ENCODE data around the gene EPHB1. TPM values are rescaled to one million over a fixed set of nuclear protein-coding genes. Genes with fewer than 3 reads are reported as not detected.

Gene EPHB1
- total RNA-seq, 1 experiment from 2014 or later = 7.0 TPM

- TF ChIP-seq ATF6 (CRISPR knock-in tag; IDR thresholded peaks at IDR 0.05) = no peak
- TF ChIP-seq E2F1 (CRISPR knock-in tag; IDR thresholded peaks at IDR 0.05) = no peak
- TF ChIP-seq USF1 (CRISPR knock-in tag; IDR thresholded peaks at IDR 0.05) = no peak
- no peak for TF ChIP-seq SOX15 (CRISPR knock-in tag; IDR thresholded peaks at IDR 0.05)
- no peak for TF ChIP-seq HMGA2 (CRISPR knock-in tag; IDR thresholded peaks at IDR 0.05)
These were observed 396.6 kb downstream of the EPHB1 start (continued) for GRCh38 chr3:135191708-135192107.

- Mint-ChIP-seq H3K36me3 (no peaks in the 10 kb centered on the region), H3K4me1 (peaks cover 19% of the 10 kb centered on the region), H3K4me3 (no peak overlapping the region), H3K27me3 (ENCODE audit: low read depth) (no peaks in the 10 kb centered on the region), H3K27ac (no peak overlapping the region), H3K9me3 (0 out of 2 replicates have a peak, but pooled peaks cover 3% of the 10 kb centered on the region)
- ATAC-seq (no peak), DNase-seq (ENCODE audit: low spot score) (no peak)
- CTCF ChIA-PET = no interaction called here
- POLR2A ChIA-PET = no interaction called here
- TF ChIP-seq MYBL2 (CRISPR knock-in tag; IDR thresholded peaks at IDR 0.05) (no peak), TCF7 (CRISPR knock-in tag; IDR thresholded peaks at IDR 0.05; ENCODE audit: low read depth) (no peak), RORB (CRISPR knock-in tag; IDR thresholded peaks at IDR 0.05) (no peak), FOXP4 (CRISPR knock-in tag; IDR thresholded peaks at IDR 0.05) (no peak), FOXP1 (CRISPR knock-in tag; IDR thresholded peaks at IDR 0.05; ENCODE audit: borderline replicate concordance) (no peak), CREB1 (CRISPR knock-in tag; IDR thresholded peaks at IDR 0.05) (no peak), NR2C2 (CRISPR knock-in tag; IDR thresholded peaks at IDR 0.05) (no peak), MLX (CRISPR knock-in tag; IDR thresholded peaks at IDR 0.05) (no peak), KAT7 (CRISPR knock-in tag; IDR thresholded peaks at IDR 0.05; ENCODE audit: borderline replicate concordance) (no peak)
These were observed 397.9 kb downstream of the EPHB1 start for GRCh38 chr3:135192929-135193328.

- CTCF ChIA-PET = interaction anchor here (0.7 to 1.2 kb wide), 2 partner anchors 17 to 149 kb away, joined by 3 read pairs; no protein-coding TSS in a partner anchor
- Mint-ChIP-seq H3K36me3 (no peaks in the 10 kb centered on the region), H3K27ac (no peak overlapping the region), H3K27me3 (ENCODE audit: low read depth) (no peaks in the 10 kb centered on the region), H3K4me3 (no peak overlapping the region), H3K4me1 (peaks cover 2% of the 10 kb centered on the region; the same call in 1 of the 2 replicates), H3K9me3 (0 out of 2 replicates have a peak, but pooled peaks cover 6% of the 10 kb centered on the region)
- TF ChIP-seq ZNF138 (CRISPR knock-in tag; conservative IDR thresholded peaks at IDR 0.05) (no peak), ZNF281 (CRISPR knock-in tag; IDR thresholded peaks at IDR 0.05) (no peak)
- no peak for DNase-seq (ENCODE audit: low spot score)
- POLR2A ChIA-PET = no interaction called here
- ATAC-seq = no peak
These were observed 402.2 kb downstream of the EPHB1 start for GRCh38 chr3:135197246-135197645.
